SU-DHL-6 (cell line): ENCODE results near the gene PDLIM5.

Experiments used
- CTCF ChIP-seq: fragments of 200-600 bp; sonication (generic); IDR thresholded peaks from one replicate; pipeline ENCODE4 v1.5.1; 2017; ENCODE audit warnings: antibody characterized with exemption, mild to moderate bottlenecking, low read length, moderate library complexity; ENCODE audit not compliant: insufficient read depth, poor library complexity, severe bottlenecking
- EZH2phosphoT487 ChIP-seq: fragments of 200-600 bp; sonication (generic), shearing (Covaris generic); conservative IDR thresholded peaks from 2 replicates; pipeline ENCODE4 v1.6.1; 2018; ENCODE audit warnings: mild to moderate bottlenecking, antibody characterized with exemption, low read length, moderate library complexity, mixed read lengths

- no peak for TF ChIP-seq CTCF
- no peak for TF ChIP-seq EZH2phosphoT487
Measured at GRCh38 chr4:94562285-94562684, 110.5 kb downstream of the PDLIM5 start.
